ENCODE results near the gene ABLIM3.

Gene ABLIM3

DNA sequence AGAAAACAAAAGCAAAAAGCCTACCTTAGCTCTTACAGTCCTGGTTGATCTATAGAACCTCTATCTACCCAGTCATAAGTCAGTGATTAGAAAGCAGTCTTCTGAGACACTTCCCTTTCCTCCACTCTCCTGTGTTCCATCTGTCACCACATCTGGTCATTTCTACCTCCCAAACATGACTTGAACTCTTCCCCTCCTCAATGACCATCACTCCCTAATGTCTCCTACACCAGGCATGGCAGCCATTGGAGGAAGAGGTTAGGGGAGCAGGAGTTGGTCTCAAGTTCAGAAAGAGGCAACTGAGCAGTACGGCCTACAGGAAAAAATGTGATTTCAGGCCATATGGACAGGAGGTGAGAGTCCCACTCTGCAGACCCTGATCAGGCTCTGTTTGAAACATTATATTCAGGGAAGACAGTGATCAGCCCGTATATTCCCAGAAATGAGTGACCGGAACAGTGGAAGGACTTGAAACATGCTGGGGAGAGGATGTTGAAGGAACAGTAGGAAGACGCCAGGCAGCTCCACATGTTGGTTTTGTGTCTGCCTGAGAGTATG is 12.0 kb downstream of the ABLIM3 start:
- TF ChIP-seq, protein P1, sequence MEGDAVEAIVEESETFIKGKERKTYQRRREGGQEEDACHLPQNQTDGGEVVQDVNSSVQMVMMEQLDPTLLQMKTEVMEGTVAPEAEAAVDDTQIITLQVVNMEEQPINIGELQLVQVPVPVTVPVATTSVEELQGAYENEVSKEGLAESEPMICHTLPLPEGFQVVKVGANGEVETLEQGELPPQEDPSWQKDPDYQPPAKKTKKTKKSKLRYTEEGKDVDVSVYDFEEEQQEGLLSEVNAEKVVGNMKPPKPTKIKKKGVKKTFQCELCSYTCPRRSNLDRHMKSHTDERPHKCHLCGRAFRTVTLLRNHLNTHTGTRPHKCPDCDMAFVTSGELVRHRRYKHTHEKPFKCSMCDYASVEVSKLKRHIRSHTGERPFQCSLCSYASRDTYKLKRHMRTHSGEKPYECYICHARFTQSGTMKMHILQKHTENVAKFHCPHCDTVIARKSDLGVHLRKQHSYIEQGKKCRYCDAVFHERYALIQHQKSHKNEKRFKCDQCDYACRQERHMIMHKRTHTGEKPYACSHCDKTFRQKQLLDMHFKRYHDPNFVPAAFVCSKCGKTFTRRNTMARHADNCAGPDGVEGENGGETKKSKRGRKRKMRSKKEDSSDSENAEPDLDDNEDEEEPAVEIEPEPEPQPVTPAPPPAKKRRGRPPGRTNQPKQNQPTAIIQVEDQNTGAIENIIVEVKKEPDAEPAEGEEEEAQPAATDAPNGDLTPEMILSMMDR (IDR thresholded peaks at IDR 0.05) = no peak

DNA sequence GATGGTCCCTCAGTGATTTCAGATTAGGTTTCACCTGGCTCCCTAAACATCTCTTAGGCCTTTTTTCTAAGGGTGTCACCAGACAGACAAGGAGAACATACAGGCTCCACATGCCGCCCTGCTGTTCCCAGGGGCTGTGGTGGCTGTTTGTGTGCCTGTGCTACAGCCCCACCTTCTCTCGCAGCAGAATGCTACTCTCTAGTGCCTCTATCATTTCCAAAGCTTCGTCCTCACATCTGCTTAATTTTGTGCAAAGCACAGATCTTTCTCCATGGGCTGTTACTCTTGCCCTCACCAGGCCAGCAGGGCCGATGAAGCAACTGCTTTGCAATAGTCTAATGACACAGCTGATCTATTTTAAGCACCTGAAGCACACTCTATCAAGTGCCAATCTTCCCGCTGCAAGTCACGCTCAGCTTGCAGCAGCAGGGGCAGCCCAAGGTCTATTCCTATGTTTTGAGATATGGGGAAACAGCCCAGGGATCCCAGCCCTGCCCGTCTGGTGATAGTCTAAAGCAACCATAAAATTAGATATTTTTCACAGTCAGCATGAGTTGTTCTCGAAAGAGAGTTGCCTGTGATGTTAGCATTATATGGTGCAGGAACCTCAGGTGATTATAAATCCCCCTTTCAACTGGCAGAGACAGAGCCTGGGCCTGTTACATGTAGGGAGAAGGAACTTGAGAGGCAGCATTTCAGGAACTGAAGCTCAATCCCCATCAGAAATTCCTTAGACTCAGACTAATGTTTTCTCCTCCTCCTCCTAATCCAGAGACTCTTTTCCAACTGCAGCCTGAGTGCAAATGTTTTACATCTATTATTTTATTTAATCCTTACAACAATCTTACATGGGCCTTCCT is 12.7 kb downstream of the ABLIM3 start:
- TF ChIP-seq, protein P1 (IDR thresholded peaks at IDR 0.05) = no peak

DNA sequence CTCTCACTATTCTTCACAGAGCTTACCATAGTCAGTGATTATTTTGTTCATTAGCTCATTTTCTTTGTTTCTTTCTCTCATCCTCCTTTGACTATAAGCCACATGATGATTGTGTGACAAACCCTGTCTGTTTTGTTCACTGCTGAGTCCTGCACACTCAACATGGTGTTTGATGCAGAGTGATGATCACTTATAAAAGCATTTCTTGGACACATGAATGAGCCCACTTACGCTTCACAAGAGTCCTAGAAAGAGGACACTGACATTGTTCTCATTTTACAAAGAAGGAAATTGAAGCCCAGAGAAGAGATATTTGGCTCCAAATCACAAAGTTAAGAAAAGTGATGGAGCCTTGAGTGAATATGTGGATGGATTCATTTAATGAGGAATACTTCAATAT is 13.4 kb downstream of the ABLIM3 start:
- TF ChIP-seq, protein P1 (IDR thresholded peaks at IDR 0.05) = no peak

DNA sequence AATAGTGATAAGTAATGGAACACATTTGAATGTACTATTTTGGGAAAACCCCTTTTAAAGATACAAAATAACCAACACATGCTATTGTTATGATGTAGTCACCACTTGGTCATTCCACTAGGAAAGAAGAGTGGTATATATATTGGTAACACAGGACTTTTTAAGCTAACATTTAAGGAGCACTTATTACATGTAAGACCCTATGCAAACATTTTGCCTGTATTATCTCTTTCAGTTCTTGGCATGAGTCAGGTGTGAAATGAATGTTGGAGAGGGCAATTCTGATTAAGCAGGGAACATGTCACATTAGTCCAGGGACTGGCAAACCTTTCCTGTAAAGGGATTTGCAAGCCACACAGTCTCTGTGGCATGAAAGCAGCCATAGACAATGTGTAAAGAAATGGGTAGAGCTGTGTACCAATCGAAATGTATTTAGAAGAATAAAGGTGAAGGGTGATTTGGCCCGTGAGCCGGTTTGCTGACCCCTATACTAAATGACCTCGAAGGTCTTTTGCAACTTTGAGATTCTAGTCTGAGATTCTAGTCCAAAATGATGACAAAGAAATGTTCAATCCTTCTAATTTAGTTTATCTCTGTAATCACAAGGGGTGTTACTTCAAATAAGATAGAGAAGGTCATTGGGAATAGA is 15.3 kb downstream of the ABLIM3 start:
- TF ChIP-seq, protein P1 (IDR thresholded peaks at IDR 0.05) = no peak

DNA sequence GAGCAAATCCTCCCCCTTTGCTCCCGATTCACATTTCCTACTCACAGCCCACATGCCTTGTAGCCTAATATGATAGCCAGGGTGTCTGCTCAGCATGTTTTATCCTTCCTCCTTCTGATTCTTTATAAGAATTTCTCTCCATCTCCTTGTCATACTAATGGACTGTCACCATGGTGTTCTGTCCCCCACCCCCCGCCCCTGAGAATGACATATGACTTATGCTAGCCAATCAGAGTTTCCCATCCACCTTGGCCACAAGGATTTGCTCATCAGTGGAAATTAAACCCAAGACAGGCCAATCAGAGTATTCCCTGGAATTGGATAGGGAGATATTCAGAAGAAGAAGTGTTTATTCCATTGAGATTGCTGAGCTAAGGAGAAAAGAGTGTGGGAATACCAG is 16.0 kb downstream of the ABLIM3 start:
- TF ChIP-seq, protein P1 (IDR thresholded peaks at IDR 0.05) = no peak

DNA sequence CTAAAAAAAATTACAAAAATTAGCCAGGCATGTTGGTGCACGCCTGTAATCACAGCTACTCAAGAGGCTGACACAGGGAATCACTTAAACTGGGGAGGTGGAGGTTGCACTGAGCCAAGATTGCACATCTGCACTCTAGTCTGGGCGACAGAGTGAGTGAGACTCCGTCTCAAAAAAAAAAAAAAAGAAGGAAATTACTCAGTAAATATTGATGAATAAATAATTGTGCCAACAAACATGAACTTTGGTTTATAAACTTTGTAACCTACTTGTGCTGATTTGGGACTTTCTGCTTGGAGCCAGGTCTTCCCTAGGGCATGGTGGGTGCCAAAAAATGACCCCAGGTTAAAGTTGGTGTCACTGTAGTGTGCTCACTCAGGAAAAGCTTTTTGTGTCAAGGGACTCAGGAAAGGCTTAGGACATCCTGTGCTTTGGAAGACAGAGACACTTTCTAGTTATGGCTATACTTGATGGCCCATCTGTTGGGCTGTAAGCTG is 19.0 kb downstream of the ABLIM3 start:
- TF ChIP-seq, protein P1 (IDR thresholded peaks at IDR 0.05) = no peak

DNA sequence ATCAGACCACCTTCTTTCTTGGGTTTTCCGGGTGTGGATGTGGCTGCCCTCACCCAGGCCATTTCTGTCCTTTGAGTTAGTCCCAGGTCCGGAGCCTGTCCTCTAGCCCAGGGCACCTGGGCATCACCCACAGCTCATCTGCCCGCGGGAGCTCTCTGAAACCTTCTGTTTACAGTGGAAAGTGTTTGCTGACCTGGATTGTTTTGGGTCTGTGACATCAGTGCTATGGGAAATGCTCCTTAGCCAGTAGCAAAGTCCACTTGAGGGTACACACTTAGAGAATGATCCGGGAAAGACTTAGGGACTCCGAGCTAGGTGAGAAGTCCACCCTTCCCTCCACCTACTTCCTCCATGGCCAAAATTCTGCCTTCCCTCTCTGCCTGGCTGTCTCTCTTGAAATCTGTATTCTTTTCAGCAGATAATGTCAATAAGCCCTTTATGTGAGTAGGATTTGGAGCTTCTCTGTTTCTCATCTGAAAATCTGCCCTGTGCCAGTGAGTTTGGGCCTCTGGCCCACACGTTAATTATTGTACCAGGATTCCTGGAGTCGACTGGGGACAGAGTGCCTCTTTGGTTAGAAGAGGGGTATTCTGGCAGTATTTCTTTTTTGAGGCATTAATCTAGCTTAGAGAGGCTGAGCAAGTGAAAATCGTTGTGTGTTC is 19.9 kb downstream of the ABLIM3 start:
- TF ChIP-seq, protein P1 (IDR thresholded peaks at IDR 0.05) = no peak

All from LNCAP (cell line).